Activated CD4-positive, alpha-beta T cell treated with anti-CD3 and anti-CD28 coated beads, Interleukin-2, amount 50 U/mL, for 4 hours (primary cell): ENCODE data around the gene IFNL1.
"Not testable (repeated sequence)": the region's sequence is repeated elsewhere in the genome, so short reads cannot be mapped to it uniquely, and the experiment has no call there.

Experiments
- DNase-seq, 2 experiments: peaks; one replicate each; pipeline ENCODE4 v3.0.0-alpha.2; 2020

Gene IFNL1

GRCh38 chr19:39296055-39296645 lies at the start of gene IFNL1:
Gene IFNL1 (plus strand): TSS chr19:39296407. CDS start chr19:39296422, 15 bp downstream.
- DNase-seq, result no peak

GRCh38 chr19:39246951-39247669 lies 49.1 kb upstream of the IFNL1 start:
- DNase-seq, result peak in 1 of 2 experiments; percentile 12

GRCh38 chr19:39247701-39248664 lies 48.2 kb upstream of the IFNL1 start:
- DNase-seq, result no peak

GRCh38 chr19:39248806-39249205 lies 47.4 kb upstream of the IFNL1 start, which contains the start of gene IFNL4:
Gene IFNL4 (minus strand): TSS chr19:39248856.
- DNase-seq, result no peak

GRCh38 chr19:39251081-39251480 lies 45.1 kb upstream of the IFNL1 start:
- DNase-seq, result no peak

- no peak for DNase-seq
Measured at GRCh38 chr19:39251846-39252245, 44.4 kb upstream of the IFNL1 start.

- no peak for DNase-seq
Measured at GRCh38 chr19:39252458-39252857, 43.7 kb upstream of the IFNL1 start.

- no peak for DNase-seq
Measured at GRCh38 chr19:39253374-39254149, 42.6 kb upstream of the IFNL1 start.

- DNase-seq, result no peak
Measured at GRCh38 chr19:39254531-39255345, 41.5 kb upstream of the IFNL1 start.

- no peak for DNase-seq
Measured at GRCh38 chr19:39257227-39257626, 39.0 kb upstream of the IFNL1 start.

- DNase-seq, result no peak
Measured at GRCh38 chr19:39261704-39262103, 34.5 kb upstream of the IFNL1 start.

GRCh38 chr19:39262496-39262895 lies 33.7 kb upstream of the IFNL1 start:
- no peak for DNase-seq

- no peak for DNase-seq
Measured at GRCh38 chr19:39263912-39264305, 32.3 kb upstream of the IFNL1 start.

GRCh38 chr19:39264306-39265290 lies 31.6 kb upstream of the IFNL1 start:
- no peak for DNase-seq

- no peak for DNase-seq
Measured at GRCh38 chr19:39265321-39265916, 30.8 kb upstream of the IFNL1 start.

- DNase-seq, result not testable (repeated sequence)
Measured at GRCh38 chr19:39268085-39268484, 28.1 kb upstream of the IFNL1 start, which contains the start of gene IFNL2. Gene IFNL2 (plus strand): TSS chr19:39268396. CDS start chr19:39268569, 173 bp downstream.

GRCh38 chr19:39268531-39269223 lies 27.5 kb upstream of the IFNL1 start:
- DNase-seq, result not testable (repeated sequence)

GRCh38 chr19:39269369-39269768 lies 26.8 kb upstream of the IFNL1 start:
- not testable (repeated sequence) for DNase-seq
